HEK293 (cell line): ENCODE data around the gene POLR2C.

Experiments
- CTCF ChIA-PET: fragments of 350-600 bp; formaldehyde crosslinking; extraction: SDS; loops from one replicate; lab custom pipeline; 2021; ENCODE audit warnings: antibody characterized with exemption; lab: Yijun Ruan, JAX
- POLR2A ChIA-PET: fragments of 300-600 bp; formaldehyde crosslinking; extraction: SDS; loops from one replicate; lab custom pipeline; 2020; ENCODE audit warnings: antibody characterized with exemption, inconsistent platforms; lab: Yijun Ruan, JAX
- H3K27ac ChIP-seq: fragments of 200-500 bp; sonication (Bioruptor generic); 2 replicates; pipeline ENCODE4 v1.5.1; 2014; ENCODE audit warnings: low read depth, low read length, control low read depth, inconsistent platforms; ENCODE audit errors: extremely low read depth
- H3K36me3 ChIP-seq, 2 experiments: fragments of 200-500 bp in 1 of 2; sonication (Bioruptor generic) in 1 of 2; 1 replicate in 1 of 2; 2 replicates in 1 of 2; pipeline ENCODE4 v1.5.1; 2014 to 2017; ENCODE audit warnings: inconsistent platforms in 2 of 2, low read length in 2 of 2; ENCODE audit not compliant: control insufficient read depth in 2 of 2, insufficient read depth in 1 of 2
- H3K4me1 ChIP-seq: fragments of 200-500 bp; sonication (Bioruptor generic); 2 replicates; pipeline ENCODE4 v1.5.1; 2014; ENCODE audit warnings: mild to moderate bottlenecking, low read length, inconsistent platforms; ENCODE audit not compliant: control insufficient read depth, insufficient read depth
- H3K4me3 ChIP-seq: 2 replicates; pipeline ENCODE4 v1.5.1; 2011; ENCODE audit warnings: low read depth, mild to moderate bottlenecking, control low read depth, low read length, moderate library complexity
- H3K9me3 ChIP-seq: fragments of 200-500 bp; sonication (Bioruptor generic); 2 replicates; pipeline ENCODE4 v1.5.1; 2014; ENCODE audit warnings: low read depth, low read length, inconsistent platforms; ENCODE audit not compliant: control insufficient read depth, insufficient read depth
- CTCF ChIP-seq: fragments of 450-650 bp; formaldehyde crosslinking; IDR thresholded peaks from 2 replicates; pipeline ENCODE4 v1.5.1; 2016; ENCODE audit warnings: missing biosample characterization, missing genetic modification characterization
- HOXC10 ChIP-seq: sonication (generic); formaldehyde crosslinking; IDR thresholded peaks from 2 replicates; pipeline ENCODE4 v1.8.1; 2023; ENCODE audit warnings: mild to moderate bottlenecking, missing genetic modification reagents
- IKZF3 ChIP-seq: fragments of 450-650 bp; IDR thresholded peaks from 2 replicates; pipeline ENCODE4 v1.5.0; 2018; ENCODE audit warnings: missing biosample characterization, mild to moderate bottlenecking, missing genetic modification characterization, moderate library complexity
- KLF10 ChIP-seq: fragments of 450-650 bp; IDR thresholded peaks from 2 replicates; pipeline ENCODE4 v1.5.1; 2018; ENCODE audit warnings: missing biosample characterization, mild to moderate bottlenecking, missing genetic modification characterization
- KLF17 ChIP-seq: fragments of 450-650 bp; formaldehyde crosslinking; IDR thresholded peaks from 2 replicates; pipeline ENCODE4 v1.5.1; 2016; ENCODE audit warnings: missing biosample characterization, missing genetic modification characterization
- RBAK ChIP-seq: fragments of 450-650 bp; formaldehyde crosslinking; IDR thresholded peaks from 2 replicates; pipeline ENCODE4 v1.5.1; 2016; ENCODE audit warnings: missing biosample characterization, missing genetic modification characterization
- REST ChIP-seq: fragments of 450-650 bp; formaldehyde crosslinking; IDR thresholded peaks from 2 replicates; pipeline ENCODE4 v1.5.1; 2016; ENCODE audit warnings: missing biosample characterization, missing genetic modification characterization
- SCRT2 ChIP-seq: fragments of 450-650 bp; formaldehyde crosslinking; IDR thresholded peaks from 2 replicates; pipeline ENCODE4 v1.5.1; 2016; ENCODE audit warnings: missing biosample characterization, missing genetic modification characterization
- ZFHX2 ChIP-seq: fragments of 450-650 bp; formaldehyde crosslinking; conservative IDR thresholded peaks from 2 replicates; pipeline ENCODE4 v1.5.1; 2016; ENCODE audit warnings: missing biosample characterization, missing genetic modification characterization
- ZIC2 ChIP-seq: fragments of 450-650 bp; formaldehyde crosslinking; IDR thresholded peaks from 2 replicates; pipeline ENCODE4 v1.5.1; 2016; ENCODE audit warnings: missing biosample characterization, missing genetic modification characterization
- ZNF148 ChIP-seq: fragments of 450-650 bp; formaldehyde crosslinking; IDR thresholded peaks from 2 replicates; pipeline ENCODE4 v1.5.0; 2017; ENCODE audit warnings: missing biosample characterization, missing genetic modification characterization, borderline replicate concordance
- ZNF174 ChIP-seq: fragments of 450-650 bp; formaldehyde crosslinking; IDR thresholded peaks from 2 replicates; pipeline ENCODE4 v1.5.0; 2017; ENCODE audit warnings: missing biosample characterization, mild to moderate bottlenecking, missing genetic modification characterization
- ZNF19 ChIP-seq: fragments of 450-650 bp; formaldehyde crosslinking; IDR thresholded peaks from 2 replicates; pipeline ENCODE4; 2016; ENCODE audit warnings: missing biosample characterization, missing genetic modification characterization, low read depth
- ZNF335 ChIP-seq: fragments of 450-650 bp; formaldehyde crosslinking; conservative IDR thresholded peaks from 2 replicates; pipeline ENCODE4 v1.5.1; 2016; ENCODE audit warnings: missing biosample characterization, missing genetic modification characterization
- ZNF391 ChIP-seq: fragments of 450-650 bp; formaldehyde crosslinking; IDR thresholded peaks from 2 replicates; pipeline ENCODE4 v1.5.1; 2016; ENCODE audit warnings: low read depth, missing biosample characterization, missing genetic modification characterization, borderline replicate concordance
- ZNF473 ChIP-seq: fragments of 450-650 bp; formaldehyde crosslinking; IDR thresholded peaks from 2 replicates; pipeline ENCODE4 v1.5.1; 2017; ENCODE audit warnings: missing biosample characterization, missing genetic modification characterization
- ZNF518A ChIP-seq: fragments of 450-650 bp; formaldehyde crosslinking; conservative IDR thresholded peaks from 2 replicates; pipeline ENCODE4 v1.5.1; 2016; ENCODE audit warnings: low read depth, missing biosample characterization, missing genetic modification characterization
- ZSCAN23 ChIP-seq: fragments of 450-650 bp; formaldehyde crosslinking; IDR thresholded peaks from 2 replicates; pipeline ENCODE4 v1.5.1; 2016; ENCODE audit warnings: missing biosample characterization, missing genetic modification characterization

The POLR2C gene

GRCh38 chr16:57430955-57431354 is 31.5 kb upstream of the POLR2C start (continued):
- TF ChIP-seq IKZF3 (tag by site-specific recombination) (no peak), ZFHX2 (tag by site-specific recombination) (no peak), ZNF19 (tag by site-specific recombination) (no peak)

- no peaks in the 10 kb centered on the region for H3K4me1 ChIP-seq
- ChIA-PET POLR2A (interaction anchor here (1.4 kb wide), 1 partner anchor 15 kb away, joined by 6 read pairs; the partner anchor contains the start of genes CIAPIN1 and COQ9), CTCF (interaction anchor here (1.0 to 2.3 kb wide), 5 partner anchors 10 to 88 kb away, joined by 3 to 11 read pairs (median 5); no protein-coding TSS in a partner anchor)
- H3K4me3 ChIP-seq: no peak overlapping the region
- no peaks in the 10 kb centered on the region for H3K9me3 ChIP-seq
- H3K27ac ChIP-seq: no peak overlapping the region
- TF ChIP-seq ZIC2 (tag by site-specific recombination) (0 out of 2 replicates have a peak, but pooled peaks have one; percentile 21), KLF10 (tag by site-specific recombination) (no peak)
- peaks cover 48 to 96% of the 10 kb centered on the region in 2 experiments for H3K36me3 ChIP-seq
Measured at GRCh38 chr16:57432505-57432904, 30.0 kb upstream of the POLR2C start.

- Histone ChIP-seq H3K9me3 (no peaks in the 10 kb centered on the region), H3K36me3 (peaks cover 48 to 96% of the 10 kb centered on the region in 2 experiments), H3K4me3 (no peak overlapping the region), H3K4me1 (no peaks in the 10 kb centered on the region), H3K27ac (no peak overlapping the region)
- POLR2A ChIA-PET: interaction anchor here (1.4 kb wide), 1 partner anchor 14 kb away, joined by 6 read pairs; the partner anchor contains the start of genes CIAPIN1 and COQ9
- CTCF ChIA-PET: interaction anchor here (1.0 to 2.3 kb wide), 6 partner anchors 11 to 133 kb away, joined by 3 to 11 read pairs (median 4); no protein-coding TSS in a partner anchor
- TF ChIP-seq ZSCAN23 (tag by site-specific recombination): no peak
- TF ChIP-seq HOXC10 (CRISPR knock-in tag): no peak
- no peak for TF ChIP-seq CTCF
- no peak for TF ChIP-seq RBAK (tag by site-specific recombination)
- TF ChIP-seq SCRT2 (tag by site-specific recombination): no peak
- TF ChIP-seq ZNF473 (tag by site-specific recombination): no peak
- TF ChIP-seq ZNF518A: no peak
- TF ChIP-seq REST (tag by site-specific recombination): no peak
- TF ChIP-seq KLF17 (tag by site-specific recombination): no peak
- TF ChIP-seq ZNF148 (tag by site-specific recombination): no peak
- no peak for TF ChIP-seq ZNF174 (tag by site-specific recombination)
- no peak for TF ChIP-seq ZNF391
- no peak for TF ChIP-seq ZNF335 (tag by site-specific recombination)
Measured at GRCh38 chr16:57432989-57433388, 29.5 kb upstream of the POLR2C start.
